Thymus (tissue), 11 donors: Measurements from ENCODE around the gene HMX3. TPM values are rescaled to one million over a fixed set of nuclear protein-coding genes. Genes with fewer than 3 reads are reported as not detected.

ENCODE experiments used
- DNase-seq, 9 donors: peaks; one replicate each; pipeline ENCODE4 v3.0.0-alpha.2; 2013; ENCODE audit warnings: low spot score in 9 of 9, low read depth in 6 of 9, missing footprints in 1 of 9
- H3K27ac ChIP-seq, 2 donors: one replicate each; pipeline ENCODE4 v1.5.1; 2013; ENCODE audit warnings: control low read depth in 1 of 2, low read depth in 1 of 2, low read length in 1 of 2, mild to moderate bottlenecking in 1 of 2, moderate library complexity in 1 of 2
- H3K27me3 ChIP-seq, 2 donors: one replicate each; pipeline ENCODE4 v1.5.1; 2013; ENCODE audit warnings: low read length in 1 of 2; ENCODE audit not compliant: control insufficient read depth in 2 of 2, insufficient read depth in 1 of 2
- H3K36me3 ChIP-seq, 2 donors: one replicate each; pipeline ENCODE4 v1.5.1; 2013; ENCODE audit warnings: low read length in 1 of 2, mild to moderate bottlenecking in 1 of 2, moderate library complexity in 1 of 2; ENCODE audit not compliant: control insufficient read depth in 2 of 2, insufficient read depth in 2 of 2
- H3K4me1 ChIP-seq, 2 donors: one replicate each; pipeline ENCODE4 v1.5.1; 2013; ENCODE audit warnings: low read length in 2 of 2; ENCODE audit not compliant: control insufficient read depth in 2 of 2, insufficient read depth in 2 of 2
- H3K4me3 ChIP-seq, 2 donors: one replicate each; pipeline ENCODE4 v1.5.1; 2013; ENCODE audit warnings: low read length in 2 of 2, control low read depth in 1 of 2, mild to moderate bottlenecking in 1 of 2
- H3K9me3 ChIP-seq, 2 donors: one replicate each; pipeline ENCODE4 v1.5.1; 2013; ENCODE audit warnings: low read length in 1 of 2, mild to moderate bottlenecking in 1 of 2; ENCODE audit not compliant: control insufficient read depth in 2 of 2, insufficient read depth in 1 of 2
- WGBS: extraction: QIAGEN DNeasy Blood & Tissue Kit; methylation state at CpG from one replicate; pipeline ENCODE4 v1.1.7; 2013; 5-methylcytosine and 5-hydroxymethylcytosine counted together
- polyA plus RNA-seq: library from polyadenylated mRNA; stranded (reverse); fragments of 200-250 nt; gene quantifications from one replicate; pipeline ENCODE4 v1.2.3, GENCODE V29; 2013
- total RNA-seq: library from RNA; stranded (reverse); fragments of 120-200 nt; gene quantifications from one replicate; pipeline ENCODE4 v1.2.4, GENCODE V29; 2013
- donor health status: healthy.

The HMX3 gene
- total and polyA plus RNA-seq, 2 donors: not detected

DNA sequence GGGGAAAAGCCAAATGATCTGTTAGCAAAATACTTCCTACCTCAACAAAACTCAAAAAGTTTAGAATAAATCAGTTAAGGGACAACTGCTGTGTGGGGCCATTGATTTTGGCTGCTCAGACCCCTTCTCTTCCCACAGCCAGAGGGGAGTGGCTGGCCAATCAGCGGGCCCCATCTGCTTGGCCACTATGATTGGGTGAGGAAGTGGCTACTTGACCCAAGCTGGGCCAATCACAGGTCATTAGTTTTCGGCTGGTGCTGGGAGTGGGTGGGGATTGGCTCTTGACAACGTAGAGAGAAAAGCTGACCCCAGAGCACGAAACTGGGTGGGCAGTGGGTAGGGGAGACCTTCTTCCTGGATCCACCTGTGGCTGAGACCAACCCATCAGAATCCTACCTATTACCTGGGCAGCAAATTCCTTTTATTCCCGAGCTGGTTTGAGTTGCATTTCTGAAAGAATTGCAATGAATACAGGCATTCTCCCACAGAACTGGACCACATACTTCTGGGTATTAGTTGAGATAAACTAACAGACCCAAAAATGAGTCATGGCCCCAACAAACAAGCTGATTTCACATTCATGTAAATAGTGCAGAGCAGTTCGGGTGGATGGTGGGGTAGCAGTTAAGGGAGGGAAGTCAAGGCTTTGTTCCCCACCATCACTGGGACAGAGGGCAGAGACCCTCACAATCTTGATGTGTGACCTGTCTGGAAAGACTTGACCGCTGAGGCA lies 35.6 kb upstream of the HMX3 start:
- Histone ChIP-seq H3K36me3 (no peaks in the 10 kb centered on the region), H3K9me3 (no peaks in the 10 kb centered on the region), H3K4me1 (no peaks in the 10 kb centered on the region), H3K27ac (no peak overlapping the region), H3K27me3 (peaks cover 0 to 4% of the 10 kb centered on the region in 2 donors), H3K4me3 (no peak overlapping the region)
- 89% methylated on average over 7 of the region's 7 CpGs for WGBS
- DNase-seq: no peak

DNA sequence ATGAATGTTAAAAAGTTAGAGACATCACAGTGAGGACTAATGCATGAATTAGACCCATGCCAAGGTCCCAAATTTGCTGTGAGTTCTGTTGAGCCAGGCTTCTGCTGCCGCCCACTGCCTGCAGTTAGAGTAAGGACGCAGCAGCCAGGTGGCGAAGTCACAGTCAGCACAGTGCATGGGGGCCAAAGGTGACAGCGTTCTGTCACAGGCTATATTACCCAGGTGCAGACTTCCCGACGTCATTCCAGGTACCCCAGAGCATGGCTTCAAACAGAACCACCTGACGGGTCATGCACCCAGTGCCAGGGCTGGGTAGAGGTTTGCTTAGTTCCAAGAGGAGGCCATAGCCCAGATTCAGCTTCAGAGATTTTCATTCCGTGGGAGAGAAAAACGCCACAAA lies 33.9 kb upstream of the HMX3 start:
- WGBS: 81% methylated on average over 9 of the region's 9 CpGs
- no peaks in the 10 kb centered on the region for H3K36me3 ChIP-seq
- no peak overlapping the region for H3K4me3 ChIP-seq
- H3K27ac ChIP-seq: no peak overlapping the region
- no peaks in the 10 kb centered on the region for H3K9me3 ChIP-seq
- DNase-seq: no peak
- H3K4me1 ChIP-seq: no peaks in the 10 kb centered on the region
- H3K27me3 ChIP-seq: peaks cover 0 to 4% of the 10 kb centered on the region in 2 donors

DNA sequence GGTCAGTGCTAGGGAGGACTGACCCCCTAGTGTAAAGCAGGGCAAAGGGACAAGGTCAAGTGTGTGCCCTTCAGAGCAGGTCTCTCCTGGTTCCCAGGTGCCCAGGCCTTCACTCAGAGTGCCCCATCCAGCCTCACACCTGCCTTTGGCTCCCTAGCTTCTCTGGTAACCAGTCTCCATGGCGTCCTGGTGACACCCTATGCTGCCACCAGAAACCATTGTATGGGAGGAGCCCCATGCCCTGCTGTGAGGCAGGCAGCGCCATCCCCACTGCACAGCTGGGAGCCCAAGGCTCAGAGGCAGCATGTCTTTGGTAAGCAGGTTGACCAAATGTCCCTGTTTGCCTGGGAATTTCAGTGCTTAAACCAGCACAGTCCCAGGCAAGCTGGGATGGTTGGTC lies 33.1 kb upstream of the HMX3 start:
- Histone ChIP-seq H3K36me3 (no peaks in the 10 kb centered on the region), H3K4me3 (no peak overlapping the region), H3K4me1 (no peaks in the 10 kb centered on the region), H3K9me3 (no peaks in the 10 kb centered on the region), H3K27me3 (peaks cover 0 to 4% of the 10 kb centered on the region in 2 donors), H3K27ac (no peak overlapping the region)
- 55% methylated on average over 2 of the region's 2 CpGs for WGBS
- DNase-seq: no peak

DNA sequence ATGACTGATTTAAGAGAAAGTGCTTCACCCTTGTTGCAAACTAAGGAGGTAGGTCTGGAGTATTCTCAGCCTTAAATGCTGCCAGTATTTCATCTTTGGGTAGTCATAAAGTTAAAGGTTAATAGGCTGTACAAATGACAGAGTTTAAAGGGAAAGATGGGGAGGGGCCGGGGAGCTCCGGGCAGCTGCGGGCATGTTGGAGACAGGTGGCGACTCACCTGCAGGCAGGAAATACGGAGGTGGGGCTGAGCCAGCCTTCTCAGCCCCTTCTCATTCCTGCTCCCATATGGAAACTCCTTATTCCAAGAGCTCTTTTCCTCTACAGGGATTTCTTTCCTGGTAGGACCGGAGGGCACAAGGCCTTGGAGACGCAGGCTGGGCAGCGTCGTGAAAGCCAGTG lies 31.8 kb upstream of the HMX3 start:
- no peaks in the 10 kb centered on the region for H3K4me1 ChIP-seq
- DNase-seq: no peak
- H3K9me3 ChIP-seq: no peaks in the 10 kb centered on the region
- H3K4me3 ChIP-seq: no peak overlapping the region
- H3K27me3 ChIP-seq: peaks cover 0 to 2% of the 10 kb centered on the region in 2 donors
- no peaks in the 10 kb centered on the region for H3K36me3 ChIP-seq
- H3K27ac ChIP-seq: no peak overlapping the region
- 82% methylated on average over 9 of the region's 9 CpGs for WGBS

DNA sequence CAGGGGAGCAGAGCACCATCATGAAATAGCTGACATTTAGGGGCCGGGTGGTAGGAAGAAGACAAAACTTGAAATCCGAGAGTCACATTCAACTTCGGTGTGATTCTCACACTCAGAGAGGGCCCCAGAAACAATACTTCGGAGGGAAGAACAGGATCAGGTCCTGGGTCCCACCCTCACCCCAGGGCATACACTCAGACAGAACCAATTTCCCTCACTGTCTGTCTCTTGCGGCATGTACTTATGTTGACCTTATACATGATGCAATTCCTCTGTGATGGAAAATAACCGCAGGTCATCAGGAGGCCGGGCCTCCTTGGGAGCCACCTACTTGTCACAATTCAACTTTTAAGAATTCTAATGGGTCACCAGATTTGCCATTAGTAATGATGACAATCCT lies 26.3 kb upstream of the HMX3 start:
- Histone ChIP-seq H3K36me3 (no peaks in the 10 kb centered on the region), H3K4me3 (no peak overlapping the region), H3K27ac (no peak overlapping the region), H3K9me3 (no peaks in the 10 kb centered on the region), H3K27me3 (peaks cover 0 to 4% of the 10 kb centered on the region in 2 donors), H3K4me1 (no peaks in the 10 kb centered on the region)
- 81% methylated on average over 7 of the region's 7 CpGs for WGBS
- no peak for DNase-seq

DNA sequence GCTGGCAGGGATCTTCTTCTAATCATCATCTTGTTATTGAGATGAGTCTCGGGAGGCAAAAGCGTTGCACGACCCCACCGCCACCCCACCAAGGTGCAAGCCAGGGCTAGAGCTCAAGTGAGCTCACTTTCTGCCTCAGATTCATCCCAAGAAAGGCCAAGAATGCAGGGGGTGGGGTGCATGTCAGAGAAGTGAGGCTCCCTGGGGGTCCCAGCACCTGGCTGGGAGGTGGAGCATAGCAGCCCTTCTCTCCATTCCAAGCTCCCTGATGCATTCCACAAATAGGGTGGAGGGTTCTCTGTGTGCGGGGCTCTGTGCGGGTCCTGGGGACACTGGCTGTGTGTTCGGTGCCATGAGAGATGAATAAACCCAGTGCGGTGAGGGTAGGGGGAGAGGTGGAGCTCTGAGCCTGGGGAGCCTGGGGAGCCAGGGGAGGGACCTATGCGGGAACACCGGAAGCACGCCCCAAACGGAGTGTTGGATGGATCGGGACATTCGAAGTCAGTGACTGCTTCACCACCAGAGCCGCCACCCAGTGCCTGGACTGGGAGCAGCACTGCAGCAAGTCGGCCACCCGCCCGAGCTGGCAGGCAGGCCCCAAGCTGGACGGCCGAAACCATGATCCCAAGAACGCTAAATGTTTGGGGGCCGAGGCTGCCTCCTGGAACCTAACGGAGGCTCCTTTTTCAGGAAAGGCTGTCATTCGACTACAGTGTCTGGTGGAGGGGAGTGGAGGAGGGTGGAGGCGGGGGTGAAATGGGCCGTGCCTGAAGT lies 17.9 kb upstream of the HMX3 start:
- no peaks in the 10 kb centered on the region for H3K36me3 ChIP-seq
- H3K27ac ChIP-seq: no peak overlapping the region
- H3K9me3 ChIP-seq: no peaks in the 10 kb centered on the region
- 17% methylated on average over 26 of the region's 26 CpGs for WGBS
- no peaks in the 10 kb centered on the region for H3K4me1 ChIP-seq
- H3K27me3 ChIP-seq: peaks cover 7 to 43% of the 10 kb centered on the region in 2 donors
- no peak for DNase-seq
- no peak overlapping the region for H3K4me3 ChIP-seq

DNA sequence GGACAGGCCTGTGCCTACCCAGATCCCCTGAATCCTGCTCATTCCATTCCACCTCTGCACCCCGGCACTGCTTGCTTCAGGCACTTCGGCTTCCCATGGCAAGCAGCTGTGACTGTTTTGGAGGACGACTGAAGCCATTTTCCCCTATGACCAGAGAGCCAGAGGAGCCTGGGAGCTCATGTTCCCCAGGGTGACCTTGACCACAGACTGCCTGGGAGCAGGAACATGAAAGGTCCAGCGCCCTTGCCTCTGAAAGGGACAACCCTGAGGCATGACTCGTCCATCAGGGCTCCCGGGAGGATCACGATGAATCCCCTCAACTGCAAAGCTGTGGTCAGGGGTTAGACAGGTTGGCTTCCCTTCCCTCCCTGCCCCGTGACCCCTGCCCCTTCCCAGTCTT lies 16.7 kb upstream of the HMX3 start:
- H3K9me3 ChIP-seq: no peaks in the 10 kb centered on the region
- peaks cover 7 to 48% of the 10 kb centered on the region in 2 donors for H3K27me3 ChIP-seq

DNA sequence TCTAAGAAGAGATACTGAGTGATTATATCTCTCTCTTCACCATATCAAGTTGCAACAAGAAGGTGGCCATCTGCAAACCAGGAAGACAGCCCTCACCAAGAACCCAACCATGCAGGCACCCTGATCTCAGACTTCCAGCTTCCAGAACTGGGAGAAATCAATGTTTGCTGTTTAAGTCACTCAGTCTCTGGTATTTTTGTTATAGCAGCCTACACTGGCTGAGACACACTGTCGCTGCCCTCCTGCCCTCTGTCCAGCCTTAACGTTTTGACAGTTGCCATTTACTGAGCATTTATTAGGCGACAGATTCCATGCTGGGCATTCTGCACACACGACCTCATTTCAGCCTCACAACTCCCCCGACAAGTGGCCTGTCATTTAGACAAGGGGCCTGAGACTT lies 9.5 kb upstream of the HMX3 start:
- H3K4me1 ChIP-seq: no peaks in the 10 kb centered on the region
- H3K4me3 ChIP-seq: no peak overlapping the region
- H3K27ac ChIP-seq: no peak overlapping the region
- peaks cover 11 to 55% of the 10 kb centered on the region in 2 donors for H3K27me3 ChIP-seq
- DNase-seq: no peak
- no peaks in the 10 kb centered on the region for H3K36me3 ChIP-seq
- 84% methylated on average over 5 of the region's 5 CpGs for WGBS
- H3K9me3 ChIP-seq: no peaks in the 10 kb centered on the region

More for the DNA sequence above, 16.7 kb upstream of the HMX3 start:
- Histone ChIP-seq H3K36me3 (no peaks in the 10 kb centered on the region), H3K27ac (no peak overlapping the region), H3K4me1 (no peaks in the 10 kb centered on the region), H3K4me3 (no peak overlapping the region)
- WGBS: 78% methylated on average over 8 of the region's 8 CpGs
- DNase-seq: no peak

DNA sequence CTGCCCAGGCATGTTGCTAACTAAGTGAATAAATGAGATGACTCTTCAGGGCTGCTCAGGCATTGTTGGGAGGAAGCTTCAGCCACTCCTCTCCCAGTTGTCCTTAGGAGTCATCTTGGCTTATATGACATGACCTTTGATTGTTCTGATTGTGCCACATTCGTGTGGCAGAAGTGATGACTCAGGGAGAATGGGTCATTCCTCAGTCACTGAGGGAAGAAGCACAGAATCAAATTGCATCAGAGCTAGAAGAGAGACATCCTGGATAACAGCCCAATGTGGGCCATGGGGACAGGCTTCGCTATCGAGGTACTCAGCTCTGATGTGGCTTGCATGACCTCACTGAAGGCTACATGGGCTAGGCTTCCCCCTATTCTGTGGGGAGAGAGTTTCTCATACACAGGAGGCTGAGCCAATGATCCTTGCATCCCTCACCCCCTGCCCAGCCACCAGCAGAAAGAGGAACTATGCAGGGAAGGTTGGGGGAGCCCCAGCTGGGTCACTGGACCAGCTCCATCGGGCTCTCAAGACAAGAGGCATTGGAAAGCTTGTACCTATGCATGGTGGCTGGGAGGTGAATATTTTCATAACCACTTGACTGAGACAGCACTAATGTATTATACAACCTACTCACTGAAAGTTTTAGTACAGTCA lies 6.0 kb upstream of the HMX3 start:
- Histone ChIP-seq H3K27me3 (peaks cover 41 to 80% of the 10 kb centered on the region in 2 donors), H3K4me1 (peaks cover 0 to 11% of the 10 kb centered on the region in 2 donors), H3K9me3 (peaks cover 0 to 4% of the 10 kb centered on the region in 2 donors), H3K36me3 (no peaks in the 10 kb centered on the region), H3K4me3 (no peak overlapping the region), H3K27ac (no peak overlapping the region)
- WGBS: 83% methylated on average over 4 of the region's 4 CpGs
- no peak for DNase-seq
